Activated naive CD8-positive, alpha-beta T cell treated with anti-CD3 and anti-CD28 coated beads, Interleukin-2, amount 10 ng/mL, durations not matched to agents 7 days and 5 days (primary cell): ENCODE measurements around the gene POMP. TPM values are rescaled to one million over a fixed set of nuclear protein-coding genes. Genes with fewer than 3 reads are reported as not detected.
A peak's percentile ranks its signal among the peaks of the same experiment; 100 is the strongest.
"Not testable (repeated sequence)": the region's sequence is repeated elsewhere in the genome, so short reads cannot be mapped to it uniquely, and the experiment has no call there.

ENCODE experiments used
- ATAC-seq: fragments of 150-1000 bp; cut with Tn5 transposase; one replicate; pipeline ENCODE4 v1.10.0; 2021; ENCODE audit warnings: low read depth, moderate library complexity
- POLR2A ChIA-PET: fragments of 350-600 bp; sonication (Branson Sonifier 250); formaldehyde crosslinking; loops from one replicate; lab custom pipeline; 2021; ENCODE audit warnings: antibody characterized with exemption; lab: Charles Lee
- DNase-seq: peaks from one replicate; pipeline ENCODE4 v3.0.0; 2021
- H3K27ac Mint-ChIP-seq: one replicate; pipeline ENCODE4 v1.8.0; 2022; ENCODE audit warnings: mild to moderate bottlenecking, mixed read lengths
- H3K27me3 Mint-ChIP-seq: one replicate; pipeline ENCODE4 v1.8.0; 2022; ENCODE audit warnings: mild to moderate bottlenecking, moderate library complexity, mixed read lengths
- H3K36me3 Mint-ChIP-seq: one replicate; pipeline ENCODE4 v1.8.0; 2021; ENCODE audit warnings: mild to moderate bottlenecking, mixed read lengths
- H3K4me1 Mint-ChIP-seq: one replicate; pipeline ENCODE4 v1.8.0; 2021; ENCODE audit warnings: mixed read lengths
- H3K4me3 Mint-ChIP-seq: one replicate; pipeline ENCODE4 v1.8.0; 2022; ENCODE audit warnings: mild to moderate bottlenecking, moderate library complexity, mixed read lengths
- H3K9me3 Mint-ChIP-seq: one replicate; pipeline ENCODE4 v1.8.0; 2021; ENCODE audit warnings: mixed read lengths
- total RNA-seq, 2 experiments: library from RNA; stranded (reverse); gene quantifications; one replicate each; pipeline ENCODE4 v1.2.3, GENCODE V29; 2021

Gene POMP
- total RNA-seq, 2 experiments from 2014 or later = 55.4 to 59.3 TPM

GRCh38 chr13:28685114-28685513 is 26.2 kb downstream of the POMP start:
- Mint-ChIP-seq H3K9me3 (peaks cover 5% of the 10 kb centered on the region), H3K4me3 (no peak overlapping the region), H3K27ac (no peak overlapping the region), H3K4me1 (no peaks in the 10 kb centered on the region), H3K36me3 (no peaks in the 10 kb centered on the region), H3K27me3 (peaks cover 5% of the 10 kb centered on the region)
- DNase-seq = no peak
- POLR2A ChIA-PET = no interaction called here
- no peak for ATAC-seq

DNA sequence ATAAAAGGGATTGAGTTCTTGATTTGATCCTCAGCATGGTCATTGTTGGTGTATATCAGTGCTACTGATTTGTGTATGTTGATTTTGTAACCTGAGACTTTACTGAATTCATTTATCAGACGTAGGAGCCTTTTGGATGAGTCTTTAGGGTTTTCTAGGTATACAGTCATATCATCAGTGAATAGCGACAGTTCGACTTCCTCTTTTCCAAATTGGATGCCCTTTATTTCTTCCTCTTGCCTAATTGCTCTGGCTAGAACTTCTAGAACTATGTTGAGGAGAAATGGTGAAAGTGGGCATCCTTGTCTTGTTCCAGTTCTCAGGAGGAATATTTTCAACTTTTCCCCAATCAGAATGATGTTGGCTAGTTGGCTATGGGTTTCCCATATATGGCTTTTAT is 27.0 kb downstream of the POMP start:
- POLR2A ChIA-PET = no interaction called here
- Mint-ChIP-seq H3K27me3 (peaks cover 5% of the 10 kb centered on the region), H3K27ac (no peak overlapping the region), H3K9me3 (peaks cover 5% of the 10 kb centered on the region), H3K36me3 (no peaks in the 10 kb centered on the region), H3K4me3 (no peak overlapping the region), H3K4me1 (no peaks in the 10 kb centered on the region)
- DNase-seq (no peak), ATAC-seq (no peak)

- H3K36me3 Mint-ChIP-seq, H3K9me3 Mint-ChIP-seq, ATAC-seq, H3K4me1 Mint-ChIP-seq, H3K4me3 Mint-ChIP-seq, H3K27ac Mint-ChIP-seq, H3K27me3 Mint-ChIP-seq, DNase-seq, POLR2A ChIA-PET: not testable (repeated sequence)
These were observed 34.9 kb downstream of the POMP start for GRCh38 chr13:28693605-28694491.

DNA sequence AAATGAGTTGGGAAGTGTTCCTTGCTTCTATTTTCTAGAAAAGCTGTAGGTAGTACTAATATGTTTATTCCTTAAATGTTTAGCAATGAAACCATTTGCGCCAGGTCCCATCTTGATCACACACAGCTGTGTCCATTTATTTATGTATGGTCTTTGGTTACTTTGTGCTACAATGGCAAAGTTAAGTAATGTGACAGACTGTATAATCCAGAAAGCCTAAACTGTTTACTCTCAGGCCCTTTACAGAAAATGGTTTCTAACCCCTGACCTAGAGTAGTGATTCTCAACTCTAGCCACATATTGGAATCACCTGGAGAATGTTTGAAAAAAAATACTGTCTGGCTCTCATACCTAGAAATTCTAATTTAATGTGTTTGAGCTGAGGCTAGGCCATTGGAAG is 38.5 kb downstream of the POMP start:
- no peaks in the 10 kb centered on the region for H3K27me3 Mint-ChIP-seq
- no peaks in the 10 kb centered on the region for H3K4me1 Mint-ChIP-seq
- H3K36me3 Mint-ChIP-seq = peaks cover 18% of the 10 kb centered on the region
- ATAC-seq (no peak), DNase-seq (no peak)
- POLR2A ChIA-PET = no interaction called here
- H3K27ac Mint-ChIP-seq = no peak overlapping the region
- H3K9me3 Mint-ChIP-seq = peaks cover 4% of the 10 kb centered on the region
- H3K4me3 Mint-ChIP-seq = no peak overlapping the region

DNA sequence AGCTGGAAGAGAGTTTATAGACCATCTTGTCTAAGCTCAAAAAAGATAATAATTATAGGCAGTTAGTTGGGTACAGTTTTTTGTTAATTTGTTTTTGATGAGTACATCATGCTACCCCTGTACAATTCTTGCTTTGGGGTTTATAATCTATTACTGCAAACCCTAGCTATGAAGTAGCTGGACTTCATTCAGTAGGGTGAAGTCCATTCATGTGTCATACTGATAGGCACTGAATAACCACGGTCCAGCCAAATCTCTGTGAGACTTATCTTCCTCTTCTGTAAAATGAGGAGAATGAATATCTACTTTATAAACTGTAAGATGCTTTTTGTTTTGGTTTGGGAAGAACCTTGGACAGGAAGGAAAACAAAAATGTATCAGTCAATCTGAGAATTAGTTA is 40.3 kb downstream of the POMP start:
- no peaks in the 10 kb centered on the region for H3K27me3 Mint-ChIP-seq
- no peak for ATAC-seq
- H3K36me3 Mint-ChIP-seq = peaks cover 24% of the 10 kb centered on the region
- no peak overlapping the region for H3K27ac Mint-ChIP-seq
- DNase-seq = no peak
- no peak overlapping the region for H3K4me3 Mint-ChIP-seq
- H3K9me3 Mint-ChIP-seq = peaks cover 1% of the 10 kb centered on the region
- POLR2A ChIA-PET = no interaction called here
- H3K4me1 Mint-ChIP-seq = no peaks in the 10 kb centered on the region

GRCh38 chr13:28704282-28704681 is 45.4 kb downstream of the POMP start:
- H3K4me1 Mint-ChIP-seq = peaks cover 8% of the 10 kb centered on the region
- H3K27ac Mint-ChIP-seq = no peak overlapping the region
- POLR2A ChIA-PET = no interaction called here
- peaks cover 21% of the 10 kb centered on the region for H3K36me3 Mint-ChIP-seq
- ATAC-seq (no peak), DNase-seq (no peak)
- H3K9me3 Mint-ChIP-seq = no peaks in the 10 kb centered on the region
- no peaks in the 10 kb centered on the region for H3K27me3 Mint-ChIP-seq
- no peak overlapping the region for H3K4me3 Mint-ChIP-seq

DNA sequence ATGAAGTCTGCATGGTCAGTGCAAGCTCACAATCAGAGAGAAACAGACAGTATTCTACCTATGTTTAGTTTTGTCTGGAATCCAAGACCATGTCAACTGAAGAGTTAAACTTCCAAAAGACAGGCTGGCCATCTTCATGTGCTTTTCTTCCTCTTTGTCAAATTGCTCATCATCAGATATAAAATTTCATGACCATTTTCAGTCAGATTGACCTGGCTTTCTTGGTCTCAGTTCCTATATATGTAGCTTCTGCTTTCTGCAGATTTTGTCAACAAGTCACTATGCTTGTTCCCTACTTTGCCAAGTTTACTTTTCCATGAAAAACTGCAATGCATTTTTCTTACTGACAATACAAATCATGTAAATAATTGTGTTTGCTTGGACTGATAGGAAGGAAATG is 46.0 kb downstream of the POMP start:
- no peak overlapping the region for H3K27ac Mint-ChIP-seq
- no peak for DNase-seq
- POLR2A ChIA-PET = no interaction called here
- ATAC-seq = no peak
- H3K9me3 Mint-ChIP-seq = no peaks in the 10 kb centered on the region
- no peak overlapping the region for H3K4me3 Mint-ChIP-seq
- H3K36me3 Mint-ChIP-seq = peaks cover 24% of the 10 kb centered on the region
- no peaks in the 10 kb centered on the region for H3K27me3 Mint-ChIP-seq
- peaks cover 8% of the 10 kb centered on the region for H3K4me1 Mint-ChIP-seq

DNA sequence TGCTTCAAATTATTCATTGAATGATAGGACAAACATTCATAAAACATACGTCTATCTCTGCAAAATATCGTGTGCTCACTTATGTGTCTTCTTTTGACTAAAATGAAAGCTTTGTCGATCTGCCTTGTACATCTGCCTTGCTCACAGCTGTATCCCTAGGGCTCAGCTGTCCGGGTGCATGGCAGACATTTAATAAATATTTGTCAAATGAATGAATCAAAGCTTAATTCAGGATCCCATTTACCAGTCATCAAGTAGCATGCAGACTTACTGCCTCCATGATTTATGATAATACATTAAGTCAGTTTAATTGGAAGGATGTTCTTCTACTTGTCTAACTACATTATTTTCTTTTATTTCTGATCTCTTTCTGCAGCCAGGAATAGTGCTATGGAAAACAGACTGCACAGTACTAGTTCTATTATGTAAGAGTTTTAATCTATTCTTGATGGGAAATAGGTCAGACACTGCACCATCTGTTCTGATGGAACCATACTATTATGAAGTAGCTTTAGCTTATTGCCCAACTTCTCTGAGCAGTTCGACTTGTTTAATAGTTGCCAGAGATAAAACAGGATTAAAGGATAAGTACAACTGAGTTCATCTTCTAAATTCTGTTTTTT is 46.6 kb downstream of the POMP start:
- ATAC-seq = no peak

GRCh38 chr13:28707629-28708427 is 48.9 kb downstream of the POMP start:
- Mint-ChIP-seq H3K9me3 (no peaks in the 10 kb centered on the region), H3K4me1 (peaks cover 8% of the 10 kb centered on the region), H3K36me3 (peaks cover 21% of the 10 kb centered on the region), H3K4me3 (no peak overlapping the region), H3K27ac (no peak overlapping the region), H3K27me3 (no peaks in the 10 kb centered on the region)
- ATAC-seq (peak; percentile 79), DNase-seq (no peak)
- POLR2A ChIA-PET = no interaction called here

More for the DNA sequence above, 46.6 kb downstream of the POMP start:
- Mint-ChIP-seq H3K36me3 (peaks cover 23% of the 10 kb centered on the region), H3K4me3 (no peak overlapping the region), H3K4me1 (peaks cover 8% of the 10 kb centered on the region), H3K27me3 (no peaks in the 10 kb centered on the region), H3K9me3 (no peaks in the 10 kb centered on the region), H3K27ac (no peak overlapping the region)
- DNase-seq = no peak
- POLR2A ChIA-PET = no interaction called here

- H3K9me3 Mint-ChIP-seq = no peaks in the 10 kb centered on the region
- no peak overlapping the region for H3K27ac Mint-ChIP-seq
- DNase-seq (no peak), ATAC-seq (no peak)
- POLR2A ChIA-PET = no interaction called here
- H3K4me1 Mint-ChIP-seq = peaks cover 8% of the 10 kb centered on the region
- H3K27me3 Mint-ChIP-seq = no peaks in the 10 kb centered on the region
- H3K36me3 Mint-ChIP-seq = peaks cover 22% of the 10 kb centered on the region
- H3K4me3 Mint-ChIP-seq = no peak overlapping the region
These were observed 51.2 kb downstream of the POMP start for GRCh38 chr13:28710161-28710560.

DNA sequence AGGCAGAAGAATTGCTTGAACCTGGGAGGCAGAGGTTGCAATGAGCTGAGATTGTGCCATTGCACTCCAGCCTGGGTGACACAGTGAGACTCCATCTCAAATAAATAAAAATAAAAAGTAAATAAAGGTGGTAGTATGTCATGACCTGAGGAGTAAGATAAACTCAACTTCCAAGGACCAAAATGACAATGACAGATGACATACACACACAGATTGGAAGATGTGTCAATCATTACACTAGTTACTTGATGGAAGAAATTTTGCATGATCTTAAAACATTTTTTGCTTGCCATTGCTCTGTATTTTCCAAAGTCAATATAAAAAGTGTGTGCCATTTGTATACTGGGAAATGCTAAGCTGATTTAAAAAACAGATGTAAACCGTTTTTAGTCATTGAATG is 55.7 kb downstream of the POMP start:
- Mint-ChIP-seq H3K27ac (no peak overlapping the region), H3K4me3 (no peak overlapping the region), H3K9me3 (no peaks in the 10 kb centered on the region), H3K27me3 (no peaks in the 10 kb centered on the region), H3K4me1 (peaks cover 20% of the 10 kb centered on the region), H3K36me3 (peaks cover 16% of the 10 kb centered on the region)
- POLR2A ChIA-PET = no interaction called here
- no peak for ATAC-seq
- no peak for DNase-seq

GRCh38 chr13:28716511-28716910 is 57.6 kb downstream of the POMP start:
- no peak overlapping the region for H3K4me3 Mint-ChIP-seq
- ATAC-seq (no peak), DNase-seq (no peak)
- no peaks in the 10 kb centered on the region for H3K27me3 Mint-ChIP-seq
- H3K36me3 Mint-ChIP-seq = peaks cover 12% of the 10 kb centered on the region
- H3K4me1 Mint-ChIP-seq = peaks cover 20% of the 10 kb centered on the region
- POLR2A ChIA-PET = no interaction called here
- H3K9me3 Mint-ChIP-seq = no peaks in the 10 kb centered on the region
- H3K27ac Mint-ChIP-seq = no peak overlapping the region

GRCh38 chr13:28717170-28717569 is 58.2 kb downstream of the POMP start:
- Mint-ChIP-seq H3K4me3 (peak overlapping the region; percentile 87), H3K36me3 (peaks cover 10% of the 10 kb centered on the region), H3K27ac (no peak overlapping the region), H3K4me1 (peaks cover 20% of the 10 kb centered on the region), H3K9me3 (no peaks in the 10 kb centered on the region), H3K27me3 (no peaks in the 10 kb centered on the region)
- ATAC-seq (no peak), DNase-seq (no peak)
- POLR2A ChIA-PET = interaction anchor here (0.6 to 1.1 kb wide), 2 partner anchors 19 to 58 kb away, joined by 3 read pairs; partner anchors contain the start of gene POMP
